Coronary artery (tissue), 2 donors: ENCODE results near the gene ANKRD65.

Experiments used
- DNase-seq: peaks from one replicate; pipeline ENCODE4 v3.0.0-alpha.2; 2017; ENCODE audit warnings: low spot score
- H3K27ac ChIP-seq, 2 donors: fragments of 200-600 bp; sonication (generic); one replicate each; pipeline ENCODE4 v1.5.1; 2016 to 2019
- H3K4me3 ChIP-seq: fragments of 200-600 bp; sonication (generic); 2 replicates; pipeline ENCODE4 v1.5.1; 2016; ENCODE audit warnings: mild to moderate bottlenecking, moderate library complexity
- CTCF ChIP-seq: fragments of 200-600 bp; sonication (generic); IDR thresholded peaks from one replicate; pipeline ENCODE4 v1.5.1; 2019; ENCODE audit warnings: antibody characterized with exemption

The ANKRD65 gene

GRCh38 chr1:1442069-1442770, 21.1 kb upstream of the ANKRD65 start:
- no peak for TF ChIP-seq CTCF
- no peak overlapping the region for H3K4me3 ChIP-seq
- DNase-seq, result no peak
- no peak overlapping the region for H3K27ac ChIP-seq

GRCh38 chr1:1441002-1441888, 20.2 kb upstream of the ANKRD65 start:
- TF ChIP-seq CTCF, result peak; percentile 81
- Histone ChIP-seq H3K27ac (no peak overlapping the region), H3K4me3 (no peak overlapping the region)
- DNase-seq, result no peak

GRCh38 chr1:1440262-1441001, 19.4 kb upstream of the ANKRD65 start:
- no peak for DNase-seq
- TF ChIP-seq CTCF, result no peak

GRCh38 chr1:1439546-1440261, 18.6 kb upstream of the ANKRD65 start:
- Histone ChIP-seq H3K27ac (no peak overlapping the region), H3K4me3 (no peak overlapping the region)
- no peak for TF ChIP-seq CTCF
- DNase-seq, result no peak

More at GRCh38 chr1:1440262-1441001, 19.4 kb upstream of the ANKRD65 start:
- H3K27ac ChIP-seq, result no peak overlapping the region
- H3K4me3 ChIP-seq, result no peak overlapping the region

- H3K27ac ChIP-seq, result no peak overlapping the region
- DNase-seq, result no peak
- no peak overlapping the region for H3K4me3 ChIP-seq
- no peak for TF ChIP-seq CTCF
Measured at GRCh38 chr1:1438531-1439381, 17.7 kb upstream of the ANKRD65 start.

GRCh38 chr1:1437904-1438376, 16.9 kb upstream of the ANKRD65 start:
- no peak for TF ChIP-seq CTCF
- DNase-seq, result no peak
- Histone ChIP-seq H3K4me3 (no peak overlapping the region), H3K27ac (no peak overlapping the region)
